D721Med (cell line): ENCODE data around the gene ANKIB1.
"Not testable (repeated sequence)": the region's sequence is repeated elsewhere in the genome, so short reads cannot be mapped to it uniquely, and the experiment has no call there.

Experiments used
- DNase-seq: peaks from one replicate; pipeline ENCODE4 v3.0.0; 2011; ENCODE audit warnings: low spot score; ENCODE audit not compliant: insufficient read length
- FAIRE-seq: peaks from 2 replicates; lab custom pipeline; 2011; peaks lifted over from hg19 to GRCh38; lab: Jason Lieb, UNC
- TF ChIP-seq, protein P1 (sequence below): IDR thresholded peaks from 2 replicates; pipeline ENCODE4 v1.5.1; 2012; ENCODE audit warnings: mild to moderate bottlenecking, control low read depth; ENCODE audit not compliant: insufficient read depth; ENCODE audit errors: missing control alignments

Gene ANKIB1

DNA sequence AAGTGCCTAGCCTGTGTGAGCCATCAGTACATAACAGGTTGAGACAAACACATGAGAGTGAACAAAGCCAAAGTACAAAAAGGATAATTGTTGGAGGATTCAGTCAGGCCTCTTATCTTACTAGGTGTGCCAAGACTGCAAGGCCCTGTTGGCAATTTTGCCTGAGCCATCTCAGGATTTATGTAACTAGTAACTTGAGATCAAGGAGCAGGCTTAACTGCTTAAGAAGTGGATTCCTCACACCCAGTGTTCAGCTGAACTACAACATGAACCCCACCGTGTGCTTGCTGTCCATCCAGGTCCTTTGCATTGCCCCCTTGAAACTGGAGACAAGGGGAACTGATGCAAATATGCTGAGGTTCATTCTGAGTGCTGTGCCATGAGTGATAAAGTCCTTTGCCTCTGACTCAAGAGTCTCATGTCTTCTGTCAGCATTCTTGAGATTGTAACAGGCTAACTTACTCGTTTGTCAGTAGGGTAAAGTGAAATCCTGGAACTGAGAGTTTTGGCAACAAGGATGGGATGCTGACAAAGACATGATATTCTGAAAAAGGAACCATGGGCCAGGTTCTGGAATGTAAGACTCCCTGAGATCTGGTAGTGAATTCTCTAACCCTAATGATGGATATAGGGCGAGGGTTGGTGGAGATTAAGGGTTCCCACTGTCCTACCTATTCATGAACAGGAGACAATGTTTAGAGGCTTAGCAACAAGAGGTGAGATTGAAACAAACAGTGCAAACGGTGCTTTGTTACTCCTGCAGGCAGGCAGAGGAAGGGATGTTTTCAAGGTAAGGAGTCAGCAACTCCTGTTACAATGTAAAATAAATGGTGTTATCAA, 157.4 kb downstream of the ANKIB1 start:
- TF ChIP-seq, protein P1, sequence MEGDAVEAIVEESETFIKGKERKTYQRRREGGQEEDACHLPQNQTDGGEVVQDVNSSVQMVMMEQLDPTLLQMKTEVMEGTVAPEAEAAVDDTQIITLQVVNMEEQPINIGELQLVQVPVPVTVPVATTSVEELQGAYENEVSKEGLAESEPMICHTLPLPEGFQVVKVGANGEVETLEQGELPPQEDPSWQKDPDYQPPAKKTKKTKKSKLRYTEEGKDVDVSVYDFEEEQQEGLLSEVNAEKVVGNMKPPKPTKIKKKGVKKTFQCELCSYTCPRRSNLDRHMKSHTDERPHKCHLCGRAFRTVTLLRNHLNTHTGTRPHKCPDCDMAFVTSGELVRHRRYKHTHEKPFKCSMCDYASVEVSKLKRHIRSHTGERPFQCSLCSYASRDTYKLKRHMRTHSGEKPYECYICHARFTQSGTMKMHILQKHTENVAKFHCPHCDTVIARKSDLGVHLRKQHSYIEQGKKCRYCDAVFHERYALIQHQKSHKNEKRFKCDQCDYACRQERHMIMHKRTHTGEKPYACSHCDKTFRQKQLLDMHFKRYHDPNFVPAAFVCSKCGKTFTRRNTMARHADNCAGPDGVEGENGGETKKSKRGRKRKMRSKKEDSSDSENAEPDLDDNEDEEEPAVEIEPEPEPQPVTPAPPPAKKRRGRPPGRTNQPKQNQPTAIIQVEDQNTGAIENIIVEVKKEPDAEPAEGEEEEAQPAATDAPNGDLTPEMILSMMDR, result no peak
- no peak for DNase-seq
- no peak for FAIRE-seq

DNA sequence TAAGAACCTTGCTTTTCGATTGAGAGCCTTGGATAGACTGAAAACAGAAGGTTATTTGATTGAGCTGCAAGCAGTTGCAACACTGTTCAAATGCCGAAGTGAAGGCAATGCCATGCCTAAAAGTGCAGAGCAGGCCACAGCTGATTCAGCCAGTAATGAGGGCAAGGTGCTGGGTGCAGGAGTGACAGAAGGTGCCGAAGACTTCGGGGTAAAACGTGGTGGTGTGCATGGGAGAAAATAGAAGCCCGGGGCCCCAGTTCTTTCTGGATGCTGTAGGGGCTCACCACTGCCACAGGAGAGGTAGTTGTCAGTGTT, 157.9 kb downstream of the ANKIB1 start:
- no peak for FAIRE-seq
- TF ChIP-seq, protein P1, result no peak
- no peak for DNase-seq

DNA sequence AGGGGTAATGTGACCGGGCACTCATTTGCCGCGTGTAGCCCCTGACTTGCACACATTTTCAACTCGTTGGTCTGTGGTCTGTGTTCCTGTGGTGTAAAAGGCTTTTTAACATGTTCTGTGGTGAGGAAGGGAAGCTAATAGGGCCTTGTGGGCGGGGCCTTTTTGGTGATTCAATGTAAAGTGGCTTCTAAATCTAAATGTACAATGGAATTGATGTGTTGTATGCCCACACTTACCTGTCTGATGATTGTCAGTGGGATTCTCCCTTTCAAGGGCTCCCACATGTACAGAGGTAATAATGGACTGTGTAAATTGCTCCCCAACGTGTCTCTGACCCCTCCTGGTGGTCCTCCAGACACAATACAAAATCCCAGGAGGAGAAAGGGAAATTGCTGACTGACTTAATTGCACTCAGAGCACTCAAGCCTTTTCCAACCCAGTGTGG, 158.4 kb downstream of the ANKIB1 start:
- FAIRE-seq (no peak), DNase-seq (no peak)
- TF ChIP-seq, protein P1, result no peak

DNA sequence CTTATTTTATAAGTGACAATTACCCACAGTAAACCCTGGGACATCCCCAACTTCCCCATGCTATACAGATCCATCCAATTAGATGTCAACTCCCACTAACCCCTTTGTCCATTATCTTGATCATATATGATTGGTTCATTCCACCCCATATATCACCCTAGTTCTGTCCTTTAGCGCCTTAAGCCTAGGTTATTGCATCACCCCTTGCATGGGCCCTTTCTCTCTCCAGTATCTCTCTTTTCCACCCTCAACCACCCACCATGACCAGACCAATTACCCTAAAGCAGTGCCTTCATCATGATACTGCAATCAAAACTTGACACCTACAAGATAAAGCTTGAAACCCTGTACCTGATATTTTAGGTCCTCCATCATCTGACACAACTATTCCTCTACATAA, 163.6 kb downstream of the ANKIB1 start:
- DNase-seq, result no peak
- TF ChIP-seq, protein P1, result no peak
- FAIRE-seq, result no peak

DNA sequence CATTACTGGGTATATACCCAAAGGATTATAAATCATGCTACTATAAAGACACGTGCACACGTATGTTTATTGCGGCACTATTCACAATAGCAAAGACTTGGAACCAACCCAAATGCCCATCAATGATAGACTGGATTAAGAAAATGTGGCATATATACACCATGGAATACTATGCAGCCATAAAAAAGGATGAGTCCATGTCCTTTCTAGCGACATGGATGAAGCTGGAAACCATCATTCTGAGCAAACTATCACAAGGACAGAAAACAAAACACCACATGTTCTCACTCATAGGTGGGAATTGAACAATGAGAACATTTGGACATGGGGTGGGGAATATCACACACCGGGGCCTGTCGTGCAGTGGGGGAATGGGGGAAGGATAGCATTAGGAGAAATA, 164.4 kb downstream of the ANKIB1 start:
- not testable (repeated sequence) for FAIRE-seq, DNase-seq

DNA sequence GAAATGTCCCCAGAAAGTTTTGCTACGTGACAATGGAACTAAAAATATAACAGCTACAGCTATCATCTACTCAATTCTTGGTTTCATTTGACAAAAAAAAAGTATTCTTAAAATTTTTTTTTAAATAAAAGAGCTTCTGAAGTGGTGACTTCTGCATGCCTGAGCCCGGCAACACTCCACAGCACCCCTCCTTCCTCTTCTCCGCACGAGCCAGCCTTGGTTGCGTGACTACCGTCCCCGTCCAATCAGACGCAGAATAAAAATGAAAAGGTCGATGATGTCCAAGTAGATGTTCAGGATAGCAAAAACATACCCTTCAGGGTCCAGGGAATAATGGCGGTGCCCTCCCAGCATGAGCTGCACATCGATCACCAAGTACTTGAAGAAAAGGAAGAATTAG, 167.0 kb downstream of the ANKIB1 start:
- TF ChIP-seq, protein P1, result no peak
- FAIRE-seq (no peak), DNase-seq (no peak)

DNA sequence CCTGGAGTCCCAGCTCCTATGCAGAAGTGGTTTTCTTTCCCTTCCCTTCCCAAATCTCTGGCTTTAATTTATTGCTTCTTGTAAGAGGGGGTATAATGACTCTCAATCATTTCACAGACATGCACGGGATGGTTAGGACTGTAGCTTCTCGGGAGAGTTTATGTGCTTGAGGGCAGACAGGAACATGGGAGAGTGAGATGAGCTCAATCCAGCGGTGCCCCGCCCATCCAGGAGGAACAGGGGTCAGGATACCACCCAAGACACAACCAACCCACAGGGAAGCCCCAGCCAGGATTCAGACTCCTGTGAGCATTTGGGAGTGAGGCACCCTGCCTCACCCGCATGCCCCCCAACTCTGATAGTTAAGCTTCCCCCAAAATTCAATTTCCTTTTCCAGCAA, 167.8 kb downstream of the ANKIB1 start:
- DNase-seq, result no peak
- TF ChIP-seq, protein P1, result no peak
- FAIRE-seq, result no peak

DNA sequence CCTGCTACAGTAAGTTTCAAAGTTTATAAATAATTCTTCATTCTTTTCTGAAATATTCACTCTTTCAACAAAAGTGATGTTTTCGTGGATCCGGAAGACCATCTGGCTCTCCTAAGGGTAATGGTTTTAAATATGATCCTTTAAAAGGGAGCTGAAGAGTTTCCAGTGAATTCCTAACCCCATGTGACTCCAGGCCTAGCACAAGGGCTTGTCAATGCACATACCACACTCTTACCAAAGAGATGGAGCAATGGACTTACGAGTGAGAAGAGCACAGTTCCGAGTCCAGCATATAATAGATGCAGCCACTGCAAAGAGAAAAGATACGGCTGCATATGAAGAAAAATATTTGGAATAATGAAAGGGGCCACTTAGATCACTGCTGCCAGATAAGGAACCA, 169.5 kb downstream of the ANKIB1 start:
- TF ChIP-seq, protein P1, result no peak
- FAIRE-seq (no peak), DNase-seq (no peak)
